HG02588 (cell line): ENCODE results near the gene IQCN.
"Not testable (repeated sequence)": the region's sequence is repeated elsewhere in the genome, so short reads cannot be mapped to it uniquely, and the experiment has no call there.

Experiments
- ATAC-seq: cut with Tn5 transposase; IDR thresholded peaks from one replicate; pipeline ENCODE4 v1.9.1; 2021; ENCODE audit warnings: mild to moderate bottlenecking, moderate library complexity; ENCODE audit not compliant: unreplicated experiment

Gene IQCN

DNA sequence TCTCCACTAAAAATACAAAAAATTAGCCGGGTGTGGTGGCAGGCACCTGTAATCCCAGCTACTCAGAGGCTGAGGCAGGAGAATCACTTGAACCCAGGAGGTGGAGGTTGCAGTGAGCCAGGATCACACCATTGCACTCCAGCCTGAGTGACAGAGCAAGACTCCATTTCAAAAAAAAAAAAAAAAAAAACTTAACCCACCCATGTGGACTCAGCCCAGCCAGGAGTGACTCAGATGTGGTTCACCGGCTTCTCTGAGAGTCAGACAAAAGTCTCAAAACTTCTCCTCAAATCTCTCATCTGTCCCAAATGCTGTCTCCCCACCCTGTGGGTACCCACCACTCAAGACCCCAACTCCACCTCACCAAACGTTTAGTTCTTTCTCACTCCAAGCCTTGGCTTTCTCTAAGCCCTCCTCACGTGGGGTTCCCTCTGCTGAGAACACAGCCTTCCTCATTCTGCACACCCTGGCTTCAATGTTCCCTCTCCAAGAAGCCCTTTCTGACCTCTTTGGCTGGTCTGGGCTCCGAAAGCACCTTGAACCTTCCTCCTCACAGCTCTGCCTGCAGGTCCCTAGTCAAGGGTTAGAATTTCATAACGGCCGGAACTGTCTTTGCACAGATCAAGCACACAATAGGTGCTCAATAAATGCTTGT, 59.3 kb downstream of the IQCN start:
- ATAC-seq, result no peak

DNA sequence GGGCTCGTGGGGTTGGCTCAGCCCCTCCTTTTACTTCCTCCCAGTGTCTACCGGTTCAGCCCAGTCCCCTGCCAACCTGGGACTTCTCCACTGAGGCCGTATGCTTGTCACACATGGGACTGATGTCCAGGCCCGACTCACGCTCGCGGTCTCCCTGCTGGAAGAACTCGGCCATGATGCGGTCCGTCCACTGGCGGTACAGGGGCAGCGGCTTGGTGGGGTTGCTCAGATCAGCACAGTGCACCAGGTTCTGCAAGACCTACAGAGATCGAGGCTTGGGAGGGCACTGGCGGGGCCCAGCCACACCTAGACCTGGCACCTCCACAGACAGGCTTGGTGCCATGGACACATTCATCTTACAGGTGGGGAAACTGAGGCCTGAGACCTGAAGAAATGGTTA, 62.6 kb downstream of the IQCN start:
- no peak for ATAC-seq

DNA sequence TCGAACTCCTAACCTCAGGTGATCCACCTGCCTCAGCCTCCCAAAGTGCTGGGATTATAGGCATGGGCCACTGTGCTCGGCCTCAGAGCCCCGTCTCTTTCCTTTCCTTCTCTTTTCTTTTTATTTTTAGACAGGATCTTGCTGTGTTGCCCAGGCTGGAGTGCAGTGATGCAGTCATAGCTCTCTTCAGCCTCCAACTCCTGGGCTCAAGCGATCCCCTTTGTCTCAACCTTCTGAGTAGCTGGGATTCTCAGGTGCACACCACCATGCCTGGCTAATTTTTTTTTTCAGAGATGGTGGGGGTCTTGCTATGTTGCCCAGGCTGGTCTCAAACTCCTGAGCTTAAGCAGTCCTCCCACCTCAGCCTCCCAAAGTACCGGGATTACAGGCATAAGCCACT, 64.3 kb downstream of the IQCN start:
- not testable (repeated sequence) for ATAC-seq

DNA sequence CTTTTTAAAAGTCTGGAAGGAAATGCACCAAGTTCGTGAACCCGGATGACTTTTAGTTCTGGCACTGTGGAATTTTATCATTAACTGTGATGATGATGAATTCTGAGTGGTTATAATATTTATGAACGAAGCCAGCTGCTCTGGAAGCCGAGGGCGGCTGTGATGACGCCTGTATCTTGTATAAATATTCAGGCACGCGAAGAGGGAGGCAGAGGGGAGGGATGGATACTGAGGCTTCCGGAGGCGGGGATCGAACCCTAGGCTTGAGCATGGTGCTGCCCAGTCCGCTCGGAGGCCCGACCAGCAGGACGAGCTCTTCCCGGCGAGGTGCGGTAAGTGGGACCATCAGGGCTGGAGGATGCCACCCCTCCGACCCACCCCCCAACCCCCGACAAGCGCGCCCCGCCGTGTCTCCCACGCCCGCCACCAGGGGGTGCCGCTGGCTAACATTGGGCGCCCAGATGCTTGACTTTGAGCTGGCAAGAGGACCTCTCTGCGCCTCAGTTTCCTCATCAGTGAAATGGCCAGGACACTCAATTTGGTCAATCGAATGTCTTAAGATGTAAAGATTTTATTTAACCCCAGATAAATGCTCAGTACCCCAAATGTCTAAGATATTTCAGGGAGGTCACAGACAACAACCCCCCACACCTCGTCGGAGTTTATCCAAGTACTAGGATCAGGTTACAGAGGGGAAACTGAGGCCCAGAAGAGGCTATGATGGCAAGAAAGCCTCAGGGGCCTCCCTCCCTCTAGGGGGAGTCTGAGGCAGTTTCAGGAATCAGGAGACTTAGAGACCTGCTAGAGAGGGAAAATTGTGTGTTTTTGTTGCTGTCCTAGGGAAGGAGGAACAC, 65.9 kb downstream of the IQCN start:
- ATAC-seq, result no peak
